Right lobe of liver (tissue), 6 donors: ENCODE measurements around the gene NHLRC1. TPM values are rescaled to one million over a fixed set of nuclear protein-coding genes. Genes with fewer than 3 reads are reported as not detected.

Experiments used
- ATAC-seq, 4 donors: fragments of 200-7000 bp; cut with Tn5 transposase; one replicate each; pipeline ENCODE4 v1.9.1; 2020; ENCODE audit warnings: mild to moderate bottlenecking in 4 of 4, moderate library complexity in 4 of 4
- DNase-seq, 3 donors: peaks; one replicate each; pipeline ENCODE4 v3.0.0-alpha.2; 2020
- H3K27ac ChIP-seq, 3 donors: fragments of 200-600 bp; one replicate each; pipeline ENCODE4 v1.8.0; 2022
- H3K27me3 ChIP-seq, 2 donors: fragments of 200-600 bp; one replicate each; pipeline ENCODE4 v1.8.0; 2022
- H3K36me3 ChIP-seq, 4 donors: fragments of 200-600 bp; sonication (generic) in 1 of 4; one replicate each; pipeline versions ENCODE4 v1.5.1 to v1.8.0; 2017 to 2022; ENCODE audit warnings: control low read depth in 1 of 4
- H3K4me1 ChIP-seq, 4 donors: fragments of 200-600 bp; sonication (generic) in 1 of 4; one replicate each; pipeline versions ENCODE4 v1.5.1 to v1.8.0; 2017 to 2022; ENCODE audit warnings: control low read depth in 1 of 4
- H3K4me3 ChIP-seq, 3 donors: fragments of 200-600 bp; one replicate each; pipeline ENCODE4 v1.8.0; 2022
- H3K9me3 ChIP-seq, 4 donors: fragments of 200-600 bp; sonication (generic) in 1 of 4; one replicate each; pipeline versions ENCODE4 v1.5.1 to v1.8.0; 2017 to 2022; ENCODE audit warnings: control low read depth in 1 of 4
- POLR2A ChIP-seq: fragments of 450-650 bp; IDR thresholded peaks from one replicate; pipeline ENCODE4 v1.6.1; 2017; ENCODE audit warnings: antibody characterized with exemption, mild to moderate bottlenecking
- WGBS: methylation state at CpG from one replicate; pipeline ENCODE4 v1.1.6; 2018; ENCODE audit warnings: low coverage, low lambda C conversion rate; ENCODE audit not compliant: insufficient coverage; ENCODE audit errors: missing lambda C conversion rate; 5-methylcytosine and 5-hydroxymethylcytosine counted together
- intact Hi-C, 2 donors: fragments of 100-400 bp; cut with DNase I; formaldehyde crosslinking; loops; one replicate each; pipeline versions ENCODE4 v1.11.2 to v1.14.1; 2022
- total RNA-seq, 6 experiments: library from RNA; depleted of rRNA in 2 of 6; stranded (reverse); fragments of >200 nt in 2 of 6; fragmentation: NEBNext Ultra II Directional in 3 of 6; extraction: Animal tissue kit (Norgen Biotek cat#: 25700) in 3 of 6; gene quantifications; one replicate each; pipeline versions ENCODE4 v1.1.0 to v1.2.4, GENCODE V29; 2016 to 2023
- TF ChIP-seq, protein P1 (sequence below), 4 donors: fragments of 200-600 bp in 3 of 4; fragments of 450-650 bp in 1 of 4; IDR thresholded peaks; one replicate each; pipeline versions ENCODE4 v1.5.1 to v1.8.0; 2016 to 2022; ENCODE audit warnings: antibody characterized with exemption in 4 of 4, mild to moderate bottlenecking in 2 of 4
- donor health status: DM: no; HTN: yes; CAD: no.
- donor health status: DM: no; HTN: no; CAD: no.
- donor health status: DM: no; HTN: no; CAD: no.
- donor health status: DM: no; HTN: yes; CAD: no.
- donor health status: DM: no; HTN: yes; CAD: no.

NHLRC1 gene
- total RNA-seq, 6 experiments from 2014 or later, result 2.2 to 3.0 (median 2.7) TPM

DNA sequence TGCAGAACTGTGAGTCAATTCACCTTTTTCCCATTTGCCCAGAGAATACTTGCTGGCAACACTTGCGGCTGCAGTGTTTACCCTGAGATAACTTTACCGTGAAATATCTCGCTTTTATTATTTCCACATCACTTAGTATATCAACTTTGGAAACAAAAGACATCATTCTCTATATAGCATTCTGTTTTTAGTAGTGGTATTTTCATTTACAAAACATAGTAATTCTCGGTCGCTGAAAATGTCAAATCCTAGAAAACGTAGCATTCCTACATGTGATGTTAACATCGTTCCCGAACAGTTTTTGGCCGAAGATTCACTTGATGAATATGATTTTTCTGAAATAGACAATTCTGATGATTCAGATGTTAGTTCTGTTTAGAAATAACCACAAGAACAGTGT, 52.0 kb downstream of the NHLRC1 start:
- no peak for TF ChIP-seq POLR2A
- TF ChIP-seq, protein P1, sequence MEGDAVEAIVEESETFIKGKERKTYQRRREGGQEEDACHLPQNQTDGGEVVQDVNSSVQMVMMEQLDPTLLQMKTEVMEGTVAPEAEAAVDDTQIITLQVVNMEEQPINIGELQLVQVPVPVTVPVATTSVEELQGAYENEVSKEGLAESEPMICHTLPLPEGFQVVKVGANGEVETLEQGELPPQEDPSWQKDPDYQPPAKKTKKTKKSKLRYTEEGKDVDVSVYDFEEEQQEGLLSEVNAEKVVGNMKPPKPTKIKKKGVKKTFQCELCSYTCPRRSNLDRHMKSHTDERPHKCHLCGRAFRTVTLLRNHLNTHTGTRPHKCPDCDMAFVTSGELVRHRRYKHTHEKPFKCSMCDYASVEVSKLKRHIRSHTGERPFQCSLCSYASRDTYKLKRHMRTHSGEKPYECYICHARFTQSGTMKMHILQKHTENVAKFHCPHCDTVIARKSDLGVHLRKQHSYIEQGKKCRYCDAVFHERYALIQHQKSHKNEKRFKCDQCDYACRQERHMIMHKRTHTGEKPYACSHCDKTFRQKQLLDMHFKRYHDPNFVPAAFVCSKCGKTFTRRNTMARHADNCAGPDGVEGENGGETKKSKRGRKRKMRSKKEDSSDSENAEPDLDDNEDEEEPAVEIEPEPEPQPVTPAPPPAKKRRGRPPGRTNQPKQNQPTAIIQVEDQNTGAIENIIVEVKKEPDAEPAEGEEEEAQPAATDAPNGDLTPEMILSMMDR (IDR thresholded peaks at IDR 0.05), result no peak
- ATAC-seq, result no peak
- WGBS, result 82% methylated on average over 9 of the region's 9 CpGs

More for the DNA sequence above, 52.0 kb downstream of the NHLRC1 start:
- no peaks in the 10 kb centered on the region for H3K9me3 ChIP-seq
- intact Hi-C loops, result no loop called here
- H3K36me3 ChIP-seq, result no peaks in the 10 kb centered on the region
- H3K27me3 ChIP-seq, result no peaks in the 10 kb centered on the region
- no peak overlapping the region for H3K4me3 ChIP-seq
- no peak overlapping the region for H3K27ac ChIP-seq
- H3K4me1 ChIP-seq, result no peaks in the 10 kb centered on the region
- DNase-seq, result no peak

Other genes starting within 250 kb of the NHLRC1 start
- gene KIF13A, start 135.0 kb downstream of the NHLRC1 start, total RNA-seq, result 10 to 100 TPM; 17.7 to 19.4 (median 18.4) TPM
- 10 to 100 TPM; 26.5 to 31.8 (median 27.7) TPM for gene TPMT, start 32.4 kb upstream of the NHLRC1 start, total RNA-seq
- gene KDM1B, start 32.7 kb upstream of the NHLRC1 start, total RNA-seq, result 10 to 100 TPM in 2 of 6 experiments, 1 to 10 TPM in 4; 5.0 to 12.1 (median 9.3) TPM
- gene DEK, start 141.9 kb upstream of the NHLRC1 start, total RNA-seq, result 10 to 100 TPM; 17.8 to 49.2 (median 27.1) TPM